Cardiac septum (tissue), 1 donor: ENCODE results near the gene RPP14. TPM values are rescaled to one million over a fixed set of nuclear protein-coding genes. Genes with fewer than 3 reads are reported as not detected.
"Not testable (repeated sequence)": the region's sequence is repeated elsewhere in the genome, so short reads cannot be mapped to it uniquely, and the experiment has no call there.

Experiments used
- DNase-seq: peaks from one replicate; pipeline ENCODE4 v3.0.0-alpha.2; 2020; ENCODE audit warnings: low spot score
- intact Hi-C: fragments of 100-400 bp; cut with DNase I; formaldehyde crosslinking; loops from one replicate; pipeline ENCODE4 v1.14.0; 2022
- total RNA-seq: library from RNA; stranded (reverse); fragmentation: NEBNext Ultra II Directional; extraction: Animal tissue kit (Norgen Biotek cat#: 25700); gene quantifications from one replicate; pipeline ENCODE4 v1.2.1, GENCODE V29; 2021
- donor health status: DM: no; HTN: no; CAD: no.

Gene RPP14
- total RNA-seq, 1 donor from 2014 or later: 17.0 TPM

GRCh38 chr3:58288964-58289613 is 17.0 kb upstream of the RPP14 start:
- intact Hi-C loops, DNase-seq: not testable (repeated sequence)

- DNase-seq, intact Hi-C loops: not testable (repeated sequence)
Observed at GRCh38 chr3:58290446-58290845, 15.6 kb upstream of the RPP14 start.

GRCh38 chr3:58291671-58292338 is 14.2 kb upstream of the RPP14 start:
- intact Hi-C loops: no loop called here
- no peak for DNase-seq

DNA sequence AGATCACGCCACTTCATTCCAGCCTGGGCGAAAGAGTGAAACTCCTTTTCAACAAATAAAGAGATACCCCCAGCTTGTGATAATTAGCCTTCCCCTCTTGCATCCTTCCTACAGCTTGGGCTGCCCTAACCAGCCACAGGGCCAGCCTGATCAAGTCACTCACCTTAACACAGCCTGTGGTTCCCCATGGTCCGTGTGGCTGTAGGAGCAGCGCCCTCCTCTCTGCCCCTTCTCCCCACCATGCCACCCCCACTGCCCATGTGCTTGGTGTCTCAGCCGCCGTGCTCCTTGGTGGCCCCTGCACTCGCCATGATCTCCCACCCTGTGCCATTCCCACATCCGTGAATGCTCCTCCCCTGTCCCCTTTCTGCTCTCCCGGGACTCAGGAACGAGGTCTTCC is 13.2 kb upstream of the RPP14 start:
- intact Hi-C loops: no loop called here
- no peak for DNase-seq

DNA sequence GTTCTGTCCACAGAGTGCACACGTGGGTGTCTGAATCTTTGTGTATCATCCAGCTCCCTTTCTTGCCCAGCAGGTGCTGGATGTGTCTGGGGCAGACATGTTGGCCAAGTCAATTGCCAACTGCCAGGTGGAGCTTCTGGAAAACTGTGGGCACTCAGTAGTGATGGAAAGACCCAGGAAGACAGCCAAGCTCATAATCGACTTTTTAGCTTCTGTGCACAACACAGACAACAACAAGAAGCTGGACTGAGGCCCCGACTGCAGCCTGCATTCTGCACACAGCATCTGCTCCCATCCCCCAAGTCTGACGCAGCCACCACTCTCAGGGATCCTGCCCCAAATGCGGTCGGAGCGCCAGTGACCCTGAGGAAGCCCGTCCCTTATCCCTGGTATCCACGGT is 12.5 kb upstream of the RPP14 start:
- intact Hi-C loops: no loop called here
- no peak for DNase-seq

DNA sequence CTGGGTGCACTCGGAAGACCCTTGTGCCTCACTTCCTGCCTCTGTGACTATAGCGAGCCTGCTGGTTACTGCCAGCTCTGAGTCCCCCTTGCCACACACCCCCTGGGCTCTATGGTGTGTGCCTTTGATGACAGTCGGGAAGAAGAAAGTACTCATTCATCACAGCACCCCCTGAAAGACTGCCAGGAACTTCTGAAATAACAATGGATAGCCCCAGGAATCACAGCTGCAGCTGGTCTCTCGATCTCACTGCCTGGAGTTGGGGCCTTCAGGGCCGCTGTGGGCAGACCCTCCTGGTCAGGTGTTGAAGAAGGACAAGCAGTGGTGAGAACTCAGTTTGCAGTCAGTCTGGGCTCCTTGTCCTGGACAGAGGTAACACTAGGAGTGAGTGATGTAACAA is 9.8 kb upstream of the RPP14 start:
- intact Hi-C loops: no loop called here
- no peak for DNase-seq

DNA sequence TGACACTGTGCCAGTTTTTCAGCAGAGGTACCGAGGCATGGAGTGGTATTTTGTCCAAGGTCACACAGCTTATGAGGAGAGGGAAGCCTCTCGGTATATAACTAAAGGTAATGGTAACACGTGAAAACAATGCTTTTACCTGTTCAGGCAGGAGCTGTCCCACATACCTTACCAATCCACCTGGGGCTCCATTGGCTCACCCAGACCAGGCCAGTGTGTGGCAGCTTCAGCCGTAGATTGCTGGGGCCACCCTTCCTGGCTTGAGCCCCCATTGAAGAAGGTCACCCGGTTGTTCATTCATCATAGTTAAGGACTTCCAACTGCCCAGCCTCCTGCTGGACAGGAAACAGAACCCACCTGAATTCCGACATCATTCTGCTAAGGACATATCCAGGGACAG is 9.2 kb upstream of the RPP14 start:
- intact Hi-C loops: no loop called here

GRCh38 chr3:58298190-58298589 is 7.9 kb upstream of the RPP14 start:
- no peak for DNase-seq
- intact Hi-C loops: loop anchor here (2.0 kb wide), 1 partner anchor 111 kb away; no protein-coding TSS in a partner anchor

More for the DNA sequence above, 9.2 kb upstream of the RPP14 start:
- no peak for DNase-seq

- intact Hi-C loops: loop anchor here (2.0 kb wide), 1 partner anchor 112 kb away; no protein-coding TSS in a partner anchor
- DNase-seq: no peak
Observed at GRCh38 chr3:58299075-58299474, 7.0 kb upstream of the RPP14 start.

- intact Hi-C loops: loop anchor here (2.0 kb wide), 1 partner anchor 113 kb away; no protein-coding TSS in a partner anchor
- DNase-seq: no peak
Observed at GRCh38 chr3:58299839-58300516, 6.1 kb upstream of the RPP14 start.

GRCh38 chr3:58307639-58308215 is 1.7 kb downstream of the RPP14 start:
- intact Hi-C loops: loop anchor here (5.0 kb wide), 2 partner anchors 185 to 225 kb away; partner anchors contain the start of gene KCTD6
- no peak for DNase-seq

DNA sequence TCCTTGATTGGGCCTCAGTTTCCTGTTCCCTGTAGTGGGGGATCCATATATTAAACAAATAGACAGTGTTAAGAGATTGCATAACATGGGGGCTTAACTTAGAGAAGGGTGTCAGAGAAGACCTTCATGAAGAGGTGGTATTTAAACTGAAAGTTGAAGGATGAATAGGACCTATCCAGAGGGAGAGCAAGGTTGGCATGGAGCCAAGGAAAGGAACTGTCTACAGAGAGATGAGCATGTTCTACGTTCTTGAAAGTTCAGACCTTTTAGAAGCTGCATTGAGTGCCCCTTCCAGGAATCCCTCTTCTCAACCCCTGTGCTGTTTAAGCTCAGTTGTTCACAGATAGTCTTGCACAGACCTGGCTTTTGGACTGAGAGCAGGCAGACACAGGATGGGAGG is 2.7 kb downstream of the RPP14 start:
- no peak for DNase-seq

GRCh38 chr3:58317811-58318210 is 11.8 kb downstream of the RPP14 start:
- DNase-seq: no peak
- intact Hi-C loops: loop anchor here (10.0 kb wide), 1 partner anchor 317 kb away; no protein-coding TSS in a partner anchor

More for the DNA sequence above, 2.7 kb downstream of the RPP14 start:
- intact Hi-C loops: loop anchor here (5.0 kb wide), 2 partner anchors 184 to 224 kb away; partner anchors contain the start of gene KCTD6

GRCh38 chr3:58321791-58322190 is 15.7 kb downstream of the RPP14 start:
- DNase-seq: no peak
- intact Hi-C loops: no loop called here

- DNase-seq: no peak
- intact Hi-C loops: no loop called here
Observed at GRCh38 chr3:58322793-58323192, 16.7 kb downstream of the RPP14 start.

- no peak for DNase-seq
- intact Hi-C loops: no loop called here
Observed at GRCh38 chr3:58323529-58324390, 17.7 kb downstream of the RPP14 start.

GRCh38 chr3:58324391-58325390 is 18.6 kb downstream of the RPP14 start:
- no peak for DNase-seq
- intact Hi-C loops: no loop called here

DNA sequence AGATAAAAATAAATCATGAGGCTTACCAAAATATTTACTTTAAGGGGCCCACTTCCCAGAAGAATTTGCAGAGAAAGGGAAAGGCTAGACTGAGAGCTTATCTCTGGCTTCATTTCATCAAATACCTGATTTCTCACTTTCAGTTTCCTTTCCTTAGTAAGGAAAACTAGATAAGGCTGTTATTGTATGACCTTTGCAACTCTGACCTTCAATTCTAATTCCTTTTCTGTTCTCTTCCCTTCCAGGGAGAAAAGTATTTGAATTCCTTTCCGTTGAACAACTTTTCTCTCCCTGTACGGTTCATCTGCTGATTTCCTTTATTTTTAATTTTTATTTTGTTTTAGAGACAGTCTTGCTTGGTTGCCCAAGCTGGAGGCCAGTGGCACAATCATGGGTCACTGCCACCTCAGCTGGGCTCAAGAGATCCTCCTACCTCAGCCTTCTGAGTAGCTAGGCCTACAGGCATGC is 19.5 kb downstream of the RPP14 start:
- intact Hi-C loops: no loop called here
- no peak for DNase-seq
